Stimulated activated CD4-positive, alpha-beta T cell treated with anti-CD3 and anti-CD28 coated beads, Interleukin-12 subunit alpha, Interleukin-12 subunit beta, amount 100 ng/mL, for 4 hours (primary cell): ENCODE data around the gene URB1.
"Not testable (repeated sequence)": the region's sequence is repeated elsewhere in the genome, so short reads cannot be mapped to it uniquely, and the experiment has no call there.

Experiments
- DNase-seq: peaks from one replicate; pipeline ENCODE4 v3.0.0-alpha.2; 2020

The URB1 gene

GRCh38 chr21:32392880-32393676 lies at the start of gene URB1:
Gene URB1 (minus strand): TSS chr21:32393012. CDS start chr21:32392910, 102 bp downstream.
- peak; percentile 98 for DNase-seq

- DNase-seq = no peak
Observed at GRCh38 chr21:32437729-32438128, 44.9 kb upstream of the URB1 start.

GRCh38 chr21:32432982-32433660 lies 40.3 kb upstream of the URB1 start:
- not testable (repeated sequence) for DNase-seq

GRCh38 chr21:32427958-32428623 lies 35.3 kb upstream of the URB1 start:
- no peak for DNase-seq

- DNase-seq = no peak
Observed at GRCh38 chr21:32426592-32427051, 33.8 kb upstream of the URB1 start.

GRCh38 chr21:32426066-32426465 lies 33.3 kb upstream of the URB1 start:
- no peak for DNase-seq

GRCh38 chr21:32425628-32426027 lies 32.8 kb upstream of the URB1 start:
- DNase-seq = no peak

GRCh38 chr21:32424674-32425073 lies 31.9 kb upstream of the URB1 start:
- DNase-seq = no peak

GRCh38 chr21:32424191-32424535 lies 31.4 kb upstream of the URB1 start:
- no peak for DNase-seq

- DNase-seq = no peak
Observed at GRCh38 chr21:32423320-32424190, 30.7 kb upstream of the URB1 start.

GRCh38 chr21:32422064-32422463 lies 29.3 kb upstream of the URB1 start:
- DNase-seq = no peak

GRCh38 chr21:32418146-32418545 lies 25.3 kb upstream of the URB1 start:
- DNase-seq = no peak

- no peak for DNase-seq
Observed at GRCh38 chr21:32415451-32416398, 22.9 kb upstream of the URB1 start.

GRCh38 chr21:32414579-32415358 lies 22.0 kb upstream of the URB1 start:
- DNase-seq = no peak

GRCh38 chr21:32413697-32414578 lies 21.1 kb upstream of the URB1 start:
- DNase-seq = no peak

- DNase-seq = no peak
Observed at GRCh38 chr21:32413015-32413504, 20.2 kb upstream of the URB1 start.

GRCh38 chr21:32412162-32413014 lies 19.6 kb upstream of the URB1 start, which contains the start of gene EVA1C:
Gene EVA1C (plus strand): TSS chr21:32412706. CDS start chr21:32412854, 148 bp downstream.
- DNase-seq = peak; percentile 73
